H9 (cell line): Measurements from ENCODE around the gene MTHFD1L. TPM values are rescaled to one million over a fixed set of nuclear protein-coding genes. Genes with fewer than 3 reads are reported as not detected.

ENCODE experiments used
- DNase-seq: peaks from one replicate; pipeline ENCODE4 v3.0.0-alpha.2; 2017
- H2AFZ ChIP-seq: one replicate; pipeline ENCODE4 v1.6.1; 2013; ENCODE audit warnings: mild to moderate bottlenecking, low read length, control low read depth, moderate library complexity
- H2AK5ac ChIP-seq: 2 replicates; pipeline ENCODE4 v1.6.1; 2013; ENCODE audit warnings: low read length, control low read depth, mixed read lengths; ENCODE audit not compliant: insufficient read length
- H2BK120ac ChIP-seq: one replicate; pipeline ENCODE4 v1.6.1; 2013; ENCODE audit warnings: low read depth, mild to moderate bottlenecking, low read length, control low read depth, inconsistent platforms; ENCODE audit not compliant: poor library complexity, severe bottlenecking
- H2BK12ac ChIP-seq: 2 replicates; pipeline ENCODE4 v1.6.1; 2013; ENCODE audit warnings: low read length, control low read depth, mixed read lengths, low read depth; ENCODE audit not compliant: insufficient read length
- H2BK15ac ChIP-seq: 2 replicates; pipeline ENCODE4 v1.6.1; 2013; ENCODE audit warnings: low read depth, low read length, control low read depth
- H2BK20ac ChIP-seq: one replicate; pipeline ENCODE4 v1.6.1; 2013; ENCODE audit warnings: low read depth, mild to moderate bottlenecking, low read length, control low read depth, inconsistent platforms; ENCODE audit not compliant: poor library complexity, severe bottlenecking
- H2BK5ac ChIP-seq: 2 replicates; pipeline ENCODE4 v1.6.1; 2013; ENCODE audit warnings: low read length, control low read depth, mixed read lengths; ENCODE audit not compliant: insufficient read length
- H3K14ac ChIP-seq: 2 replicates; pipeline ENCODE4 v1.6.1; 2013; ENCODE audit warnings: low read length, control low read depth; ENCODE audit not compliant: insufficient read depth
- H3K18ac ChIP-seq: 2 replicates; pipeline ENCODE4 v1.6.1; 2013; ENCODE audit warnings: low read depth, mild to moderate bottlenecking, mixed read lengths, low read length, control low read depth; ENCODE audit not compliant: insufficient read length
- H3K23ac ChIP-seq: 2 replicates; pipeline ENCODE4 v1.6.1; 2013; ENCODE audit warnings: low read length, control low read depth, mixed read lengths, low read depth; ENCODE audit not compliant: insufficient read length
- H3K23me2 ChIP-seq: 2 replicates; pipeline ENCODE4 v1.6.1; 2013; ENCODE audit warnings: low read depth, mild to moderate bottlenecking, mixed read lengths, low read length, control low read depth; ENCODE audit not compliant: insufficient read length, poor library complexity, severe bottlenecking
- H3K27ac ChIP-seq: 2 replicates; pipeline ENCODE4 v1.5.1; 2013; ENCODE audit warnings: low read length, control low read depth, mixed read lengths, low read depth; ENCODE audit not compliant: insufficient read length
- H3K27me3 ChIP-seq: 2 replicates; pipeline ENCODE4 v1.6.1; 2013; ENCODE audit warnings: low read length, control low read depth, inconsistent platforms; ENCODE audit not compliant: insufficient read depth
- H3K4ac ChIP-seq: 2 replicates; pipeline ENCODE4 v1.6.1; 2013; ENCODE audit warnings: low read depth, mild to moderate bottlenecking, control low read depth, inconsistent platforms, low read length, moderate library complexity
- H3K4me1 ChIP-seq: 2 replicates; pipeline ENCODE4 v1.6.1; 2013; ENCODE audit warnings: low read length, control low read depth, inconsistent platforms; ENCODE audit not compliant: insufficient read depth
- H3K4me2 ChIP-seq: 2 replicates; pipeline ENCODE4 v1.6.1; 2013; ENCODE audit warnings: low read length, control low read depth, mixed read lengths; ENCODE audit not compliant: insufficient read length, insufficient read depth
- H3K56ac ChIP-seq: 2 replicates; pipeline ENCODE4 v1.6.1; 2013; ENCODE audit warnings: low read depth, mild to moderate bottlenecking, mixed read lengths, low read length, control low read depth; ENCODE audit not compliant: insufficient read length
- H3K79me1 ChIP-seq: 2 replicates; pipeline ENCODE4 v1.6.1; 2013; ENCODE audit warnings: low read depth, mild to moderate bottlenecking, moderate library complexity, low read length, control low read depth, inconsistent platforms; ENCODE audit not compliant: insufficient read depth, poor library complexity, severe bottlenecking
- H3K79me2 ChIP-seq: 2 replicates; pipeline ENCODE4 v1.6.1; 2013; ENCODE audit warnings: low read length, control low read depth, inconsistent platforms; ENCODE audit not compliant: insufficient read depth
- H3K9ac ChIP-seq: 2 replicates; pipeline ENCODE4 v1.6.1; 2013; ENCODE audit warnings: low read length, control low read depth, mixed read lengths; ENCODE audit not compliant: insufficient read length; ENCODE audit errors: extremely low read depth
- H3K9me3 ChIP-seq: one replicate; pipeline ENCODE4 v1.6.1; 2013; ENCODE audit warnings: low read depth, low read length, inconsistent platforms; ENCODE audit not compliant: control insufficient read depth
- H3T11ph ChIP-seq: one replicate; pipeline ENCODE4 v1.6.1; 2013; ENCODE audit warnings: mild to moderate bottlenecking, low read length, control low read depth, inconsistent platforms
- H4K20me1 ChIP-seq: one replicate; pipeline ENCODE4 v1.6.1; 2013; ENCODE audit not compliant: control insufficient read depth, insufficient read length, insufficient read depth
- H4K5ac ChIP-seq: 2 replicates; pipeline ENCODE4 v1.6.1; 2013; ENCODE audit warnings: low read depth, mild to moderate bottlenecking, mixed read lengths, low read length, control low read depth; ENCODE audit not compliant: insufficient read length
- H4K8ac ChIP-seq: replicated peaks from 2 replicates; pipeline ENCODE4 v1.6.1; 2013; ENCODE audit warnings: low read length, control low read depth, mixed read lengths, low read depth; ENCODE audit not compliant: insufficient read length
- H4K91ac ChIP-seq: 2 replicates; pipeline ENCODE4 v1.6.1; 2013; ENCODE audit warnings: low read depth, mild to moderate bottlenecking, moderate library complexity, mixed read lengths, low read length, control low read depth; ENCODE audit not compliant: insufficient read length
- H3K27ac Mint-ChIP-seq, 3 experiments: 2 replicates in 2 of 3; 3 replicates in 1 of 3; pipeline ENCODE4 v1.8.0; 2020 to 2021; ENCODE audit warnings: mixed read lengths in 3 of 3, mild to moderate bottlenecking in 1 of 3, moderate library complexity in 1 of 3
- H3K27me3 Mint-ChIP-seq: 2 replicates; pipeline ENCODE4 v1.8.0; 2021; ENCODE audit warnings: low read depth, mild to moderate bottlenecking, moderate library complexity, mixed read lengths
- H3K36me3 Mint-ChIP-seq, 3 experiments: 2 replicates in 2 of 3; 3 replicates in 1 of 3; pipeline ENCODE4 v1.8.0; 2020 to 2021; ENCODE audit warnings: low read depth in 3 of 3, mixed read lengths in 3 of 3; ENCODE audit not compliant: insufficient read depth in 1 of 3
- H3K4me1 Mint-ChIP-seq, 2 experiments: 2 replicates each; pipeline ENCODE4 v1.8.0; 2020; ENCODE audit warnings: mixed read lengths in 2 of 2
- H3K4me3 Mint-ChIP-seq, 2 experiments: 2 replicates in 1 of 2; 3 replicates in 1 of 2; pipeline ENCODE4 v1.8.0; 2020 to 2021; ENCODE audit warnings: mild to moderate bottlenecking in 2 of 2, mixed read lengths in 2 of 2, moderate library complexity in 1 of 2
- H3K9me3 Mint-ChIP-seq, 2 experiments: 2 replicates in 1 of 2; 3 replicates in 1 of 2; pipeline ENCODE4 v1.8.0; 2020; ENCODE audit warnings: mild to moderate bottlenecking in 2 of 2, mixed read lengths in 2 of 2, moderate library complexity in 1 of 2
- WGBS: extraction: QIAGEN DNeasy Blood & Tissue Kit; methylation state at CpG from one replicate; pipeline ENCODE4 v1.1.7; 2013; ENCODE audit warnings: missing lambda C conversion rate, low lambda C conversion rate, mixed read lengths; ENCODE audit not compliant: insufficient read length; ENCODE audit errors: extremely low coverage; 5-methylcytosine and 5-hydroxymethylcytosine counted together
- total RNA-seq: library from RNA; stranded (reverse); gene quantifications from 2 replicates; pipeline ENCODE4 v1.2.1, GENCODE V29; 2021
- TF ChIP-seq, protein P1 (sequence below): fragments of 200-600 bp; sonication (generic); conservative IDR thresholded peaks from 3 replicates; pipeline ENCODE4 v1.8.0; 2021; ENCODE audit warnings: antibody characterized with exemption, mild to moderate bottlenecking

Gene MTHFD1L
- total RNA-seq, 1 experiment from 2014 or later: 90.2 TPM

DNA sequence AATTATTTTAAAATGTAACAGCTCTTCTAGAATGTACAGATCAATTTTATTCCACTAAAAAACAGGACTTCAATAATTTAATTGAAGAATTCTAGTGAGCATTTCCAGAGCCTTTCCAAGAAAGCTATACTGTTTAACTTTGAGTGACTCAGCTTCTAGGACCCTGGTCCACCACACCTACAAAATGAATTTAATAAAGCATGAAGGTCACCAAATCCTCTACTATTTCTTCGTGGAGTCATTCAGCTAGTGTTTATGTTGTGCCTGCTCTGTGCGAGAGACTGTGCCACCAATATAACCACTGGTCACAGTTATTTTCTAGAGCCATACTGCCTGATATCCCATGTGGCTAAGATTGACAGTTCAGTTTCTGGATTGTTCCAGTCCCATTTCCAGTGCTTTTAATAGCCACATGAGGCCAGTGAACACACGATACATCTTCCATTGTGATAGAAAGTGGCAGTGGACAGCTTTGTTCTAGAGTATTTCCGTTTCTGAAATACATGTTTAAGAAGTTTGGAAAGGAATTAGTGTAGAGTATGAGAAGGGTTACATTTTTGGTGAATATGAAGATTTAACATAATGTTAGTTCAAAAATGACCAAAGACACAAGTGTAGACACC is 160.7 kb downstream of the MTHFD1L start:
- Histone ChIP-seq H3K27me3 (no peaks in the 10 kb centered on the region), H3K9me3 (no peaks in the 10 kb centered on the region), H2AFZ (no peak overlapping the region), H2AK5ac (no peak overlapping the region), H3K9ac (no peak overlapping the region), H3K18ac (no peak overlapping the region), H3K23ac (no peak overlapping the region), H4K8ac (no peak overlapping the region), H4K5ac (no peak overlapping the region), H3K79me2 (no peaks in the 10 kb centered on the region), H3T11ph (no peak overlapping the region), H2BK5ac (no peak overlapping the region), H2BK20ac (no peak overlapping the region), H4K20me1 (no peaks in the 10 kb centered on the region), H3K79me1 (no peaks in the 10 kb centered on the region), H3K4me1 (no peaks in the 10 kb centered on the region), H4K91ac (no peak overlapping the region), H2BK12ac (no peak overlapping the region), H2BK15ac (no peak overlapping the region), H3K4ac (no peak overlapping the region), H3K23me2 (no peaks in the 10 kb centered on the region), H2BK120ac (no peak overlapping the region), H3K14ac (no peak overlapping the region), H3K56ac (no peak overlapping the region), H3K27ac (no peak overlapping the region), H3K4me2 (no peak overlapping the region)
- no peak for DNase-seq
- peaks cover 8 to 50% (median 16%) of the 10 kb centered on the region in 3 experiments; a peak in 6 of 7 replicates for H3K36me3 Mint-ChIP-seq
- peaks cover 13 to 14% of the 10 kb centered on the region in 2 experiments for H3K4me1 Mint-ChIP-seq
- no peaks in the 10 kb centered on the region for H3K9me3 Mint-ChIP-seq
- H3K27me3 Mint-ChIP-seq: no peaks in the 10 kb centered on the region
- WGBS: no CpG with 5 or more reads among the region's 4 CpGs
- no peak overlapping the region for H3K4me3 Mint-ChIP-seq
- no peak overlapping the region for H3K27ac Mint-ChIP-seq
- TF ChIP-seq, protein P1, sequence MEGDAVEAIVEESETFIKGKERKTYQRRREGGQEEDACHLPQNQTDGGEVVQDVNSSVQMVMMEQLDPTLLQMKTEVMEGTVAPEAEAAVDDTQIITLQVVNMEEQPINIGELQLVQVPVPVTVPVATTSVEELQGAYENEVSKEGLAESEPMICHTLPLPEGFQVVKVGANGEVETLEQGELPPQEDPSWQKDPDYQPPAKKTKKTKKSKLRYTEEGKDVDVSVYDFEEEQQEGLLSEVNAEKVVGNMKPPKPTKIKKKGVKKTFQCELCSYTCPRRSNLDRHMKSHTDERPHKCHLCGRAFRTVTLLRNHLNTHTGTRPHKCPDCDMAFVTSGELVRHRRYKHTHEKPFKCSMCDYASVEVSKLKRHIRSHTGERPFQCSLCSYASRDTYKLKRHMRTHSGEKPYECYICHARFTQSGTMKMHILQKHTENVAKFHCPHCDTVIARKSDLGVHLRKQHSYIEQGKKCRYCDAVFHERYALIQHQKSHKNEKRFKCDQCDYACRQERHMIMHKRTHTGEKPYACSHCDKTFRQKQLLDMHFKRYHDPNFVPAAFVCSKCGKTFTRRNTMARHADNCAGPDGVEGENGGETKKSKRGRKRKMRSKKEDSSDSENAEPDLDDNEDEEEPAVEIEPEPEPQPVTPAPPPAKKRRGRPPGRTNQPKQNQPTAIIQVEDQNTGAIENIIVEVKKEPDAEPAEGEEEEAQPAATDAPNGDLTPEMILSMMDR: no peak
